HCT116 (cell line): ENCODE measurements around the gene TK2.

ENCODE experiments used
- CBX3 ChIP-seq: IDR thresholded peaks from 2 replicates; pipeline ENCODE4 v1.6.1; 2012; ENCODE audit warnings: low read depth
- CEBPB ChIP-seq: IDR thresholded peaks from 2 replicates; pipeline ENCODE4 v1.6.1; 2012; ENCODE audit warnings: low read depth
- JUND ChIP-seq: IDR thresholded peaks from 2 replicates; pipeline ENCODE4 v1.6.1; 2012
- POLR2A ChIP-seq: IDR thresholded peaks from 2 replicates; pipeline ENCODE4 v1.7.0; 2011; ENCODE audit warnings: borderline replicate concordance; ENCODE audit not compliant: insufficient read depth, insufficient read length; ENCODE audit errors: extremely low read depth
- POLR2AphosphoS5 ChIP-seq: IDR thresholded peaks from 2 replicates; pipeline ENCODE4 v1.6.1; 2011; ENCODE audit warnings: mild to moderate bottlenecking, low read depth, low read length, moderate library complexity
- REST ChIP-seq: IDR thresholded peaks from 2 replicates; pipeline ENCODE4 v1.6.1; 2012; ENCODE audit warnings: low read depth
- SRF ChIP-seq: IDR thresholded peaks from 2 replicates; pipeline ENCODE4 v1.6.1; 2012; ENCODE audit warnings: low read depth
- TF ChIP-seq, protein P1 (sequence below), 3 experiments: fragments of 200-600 bp in 1 of 3; sonication (generic) in 1 of 3; IDR thresholded peaks in 2 of 3; conservative IDR thresholded peaks in 1 of 3; 2 replicates each; pipeline ENCODE4 v1.5.1; 2012 to 2017; ENCODE audit warnings: low read depth in 2 of 3, low read length in 2 of 3, antibody characterized with exemption in 1 of 3, borderline replicate concordance in 1 of 3, control low read depth in 1 of 3, mild to moderate bottlenecking in 1 of 3, mixed read lengths in 1 of 3, mixed run types in 1 of 3, moderate library complexity in 1 of 3; ENCODE audit not compliant: insufficient read depth in 1 of 3

DNA sequence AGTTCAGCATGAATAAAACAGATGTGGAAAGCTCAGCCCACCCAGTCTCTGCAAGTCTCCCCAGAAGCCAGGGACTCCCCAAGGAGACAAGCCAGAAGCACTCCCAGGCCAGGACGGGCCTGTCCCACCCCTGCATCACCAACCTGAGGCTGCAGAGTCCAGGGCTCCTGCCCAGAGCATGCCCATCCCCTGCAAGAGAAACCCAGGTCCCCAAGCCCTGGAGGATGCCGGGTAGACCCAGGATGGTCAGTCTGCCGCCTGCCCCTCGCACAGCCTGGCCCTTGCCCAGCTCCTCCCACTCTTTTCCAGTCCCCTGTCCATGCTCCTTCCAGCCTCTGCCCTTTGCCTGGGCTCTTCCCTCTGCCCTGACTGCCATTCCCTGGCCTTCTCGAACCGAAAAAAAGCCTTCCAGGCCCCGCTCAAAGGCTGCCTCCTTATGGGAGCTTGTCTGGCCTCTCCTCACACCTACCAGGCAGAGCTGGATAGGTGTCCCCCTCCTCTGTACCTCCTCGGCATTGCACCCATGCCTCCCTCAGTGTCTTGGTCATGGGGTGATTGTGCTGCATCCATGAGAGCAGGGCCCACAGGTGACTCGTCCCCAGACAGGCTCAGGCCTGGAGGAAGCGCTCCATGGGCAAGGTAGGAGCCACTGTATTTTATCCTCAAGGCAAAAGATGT lies 78.1 kb downstream of the TK2 start:
- TF ChIP-seq, protein P1, sequence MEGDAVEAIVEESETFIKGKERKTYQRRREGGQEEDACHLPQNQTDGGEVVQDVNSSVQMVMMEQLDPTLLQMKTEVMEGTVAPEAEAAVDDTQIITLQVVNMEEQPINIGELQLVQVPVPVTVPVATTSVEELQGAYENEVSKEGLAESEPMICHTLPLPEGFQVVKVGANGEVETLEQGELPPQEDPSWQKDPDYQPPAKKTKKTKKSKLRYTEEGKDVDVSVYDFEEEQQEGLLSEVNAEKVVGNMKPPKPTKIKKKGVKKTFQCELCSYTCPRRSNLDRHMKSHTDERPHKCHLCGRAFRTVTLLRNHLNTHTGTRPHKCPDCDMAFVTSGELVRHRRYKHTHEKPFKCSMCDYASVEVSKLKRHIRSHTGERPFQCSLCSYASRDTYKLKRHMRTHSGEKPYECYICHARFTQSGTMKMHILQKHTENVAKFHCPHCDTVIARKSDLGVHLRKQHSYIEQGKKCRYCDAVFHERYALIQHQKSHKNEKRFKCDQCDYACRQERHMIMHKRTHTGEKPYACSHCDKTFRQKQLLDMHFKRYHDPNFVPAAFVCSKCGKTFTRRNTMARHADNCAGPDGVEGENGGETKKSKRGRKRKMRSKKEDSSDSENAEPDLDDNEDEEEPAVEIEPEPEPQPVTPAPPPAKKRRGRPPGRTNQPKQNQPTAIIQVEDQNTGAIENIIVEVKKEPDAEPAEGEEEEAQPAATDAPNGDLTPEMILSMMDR (IDR thresholded peaks at IDR 0.05 in 2 of 3, conservative IDR thresholded peaks at IDR 0.05 in 1 of 3; ENCODE audit: borderline replicate concordance in 1 of 3, insufficient read depth in 1 of 3, low read depth in 2 of 3, low read length in 2 of 3) = no peak
- TF ChIP-seq SRF (no peak), CEBPB (no peak), CBX3 (no peak), POLR2A (no peak), JUND (no peak), POLR2AphosphoS5 (no peak), REST (no peak)
